ENCODE data around the gene DAP. TPM values are rescaled to one million over a fixed set of nuclear protein-coding genes. Genes with fewer than 3 reads are reported as not detected.

Gene DAP
- total RNA-seq, 1 donor from 2014 or later = 74.4 TPM

DNA sequence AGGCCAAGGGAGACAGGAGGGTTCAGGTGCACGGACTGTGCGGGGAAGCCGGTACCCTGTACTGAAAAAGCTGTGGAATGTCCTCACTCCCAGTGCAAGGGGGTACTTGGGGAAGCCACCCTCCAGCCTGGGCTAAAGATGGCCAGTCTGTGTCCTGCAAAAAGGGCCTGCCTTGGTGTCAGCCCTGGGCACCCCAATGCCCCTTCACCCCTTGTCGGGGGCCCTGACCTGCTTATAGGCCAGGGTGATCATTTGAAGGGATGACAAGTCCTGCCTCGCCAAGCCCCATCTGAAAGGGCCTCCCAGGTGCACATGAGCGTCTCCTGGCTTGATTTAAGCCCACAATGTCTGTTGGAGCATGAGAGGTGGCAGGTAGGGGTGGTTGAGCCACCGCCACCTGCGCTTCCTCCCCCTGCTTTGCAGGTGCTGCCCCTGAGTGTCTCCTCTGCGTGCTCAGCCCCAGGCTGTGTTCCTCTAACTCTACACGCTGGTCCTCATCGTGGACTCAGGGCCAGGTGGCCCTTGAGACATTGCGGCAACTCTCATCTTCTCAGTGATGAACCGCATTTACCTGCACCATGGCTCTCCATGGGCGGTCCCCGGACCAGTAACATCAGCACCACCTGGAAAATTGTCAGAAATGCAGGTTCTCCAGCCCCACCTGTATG, 100.2 kb downstream of the DAP start:
- H3K9me3 ChIP-seq = no peaks in the 10 kb centered on the region
- H3K4me1 ChIP-seq = peaks cover 10% of the 10 kb centered on the region
- no peak overlapping the region for H3K27ac ChIP-seq
- H3K36me3 ChIP-seq = no peaks in the 10 kb centered on the region
- intact Hi-C loops (cut with DNase I) = no loop called here
- H3K4me3 ChIP-seq = no peak overlapping the region
- H3K27me3 ChIP-seq = no peaks in the 10 kb centered on the region
- TF ChIP-seq POLR2AphosphoS5 (IDR thresholded peaks at IDR 0.05; ENCODE audit: insufficient read depth in 1 of 2, low read depth in 1 of 2) (no peak), POLR2A (IDR thresholded peaks at IDR 0.05) (no peak)
- TF ChIP-seq, protein P1, sequence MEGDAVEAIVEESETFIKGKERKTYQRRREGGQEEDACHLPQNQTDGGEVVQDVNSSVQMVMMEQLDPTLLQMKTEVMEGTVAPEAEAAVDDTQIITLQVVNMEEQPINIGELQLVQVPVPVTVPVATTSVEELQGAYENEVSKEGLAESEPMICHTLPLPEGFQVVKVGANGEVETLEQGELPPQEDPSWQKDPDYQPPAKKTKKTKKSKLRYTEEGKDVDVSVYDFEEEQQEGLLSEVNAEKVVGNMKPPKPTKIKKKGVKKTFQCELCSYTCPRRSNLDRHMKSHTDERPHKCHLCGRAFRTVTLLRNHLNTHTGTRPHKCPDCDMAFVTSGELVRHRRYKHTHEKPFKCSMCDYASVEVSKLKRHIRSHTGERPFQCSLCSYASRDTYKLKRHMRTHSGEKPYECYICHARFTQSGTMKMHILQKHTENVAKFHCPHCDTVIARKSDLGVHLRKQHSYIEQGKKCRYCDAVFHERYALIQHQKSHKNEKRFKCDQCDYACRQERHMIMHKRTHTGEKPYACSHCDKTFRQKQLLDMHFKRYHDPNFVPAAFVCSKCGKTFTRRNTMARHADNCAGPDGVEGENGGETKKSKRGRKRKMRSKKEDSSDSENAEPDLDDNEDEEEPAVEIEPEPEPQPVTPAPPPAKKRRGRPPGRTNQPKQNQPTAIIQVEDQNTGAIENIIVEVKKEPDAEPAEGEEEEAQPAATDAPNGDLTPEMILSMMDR (IDR thresholded peaks at IDR 0.05) = no peak
- DNase-seq (ENCODE audit: extremely low spot score in 2 of 2) = no peak

DNA sequence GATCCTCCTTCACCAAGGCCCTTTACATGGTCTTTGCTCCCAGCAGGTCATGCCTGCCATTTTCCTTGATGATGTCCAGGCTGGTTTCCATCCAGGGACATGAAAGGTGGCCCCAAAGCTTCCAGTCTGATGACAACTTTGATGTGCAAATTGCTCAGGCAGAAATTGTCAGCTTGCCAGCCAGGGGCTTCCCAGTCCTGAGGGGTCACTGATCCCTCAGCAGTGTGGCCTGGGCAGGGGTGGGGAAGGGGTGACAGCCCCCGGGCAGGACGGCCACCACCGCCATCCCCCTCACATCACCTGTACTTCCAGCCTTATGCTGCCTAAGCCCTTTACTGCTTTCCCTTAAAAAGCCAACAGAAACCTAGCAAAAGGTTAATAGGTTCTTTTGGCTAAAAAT, 100.9 kb downstream of the DAP start:
- no peaks in the 10 kb centered on the region for H3K36me3 ChIP-seq
- TF ChIP-seq, protein P1 (IDR thresholded peaks at IDR 0.05) = no peak
- TF ChIP-seq POLR2AphosphoS5 (IDR thresholded peaks at IDR 0.05; ENCODE audit: insufficient read depth in 1 of 2, low read depth in 1 of 2) (no peak), POLR2A (IDR thresholded peaks at IDR 0.05) (no peak)
- peaks cover 10% of the 10 kb centered on the region for H3K4me1 ChIP-seq
- H3K27ac ChIP-seq = no peak overlapping the region
- intact Hi-C loops (cut with DNase I) = no loop called here
- no peak for DNase-seq (ENCODE audit: extremely low spot score in 2 of 2)
- no peaks in the 10 kb centered on the region for H3K9me3 ChIP-seq
- no peaks in the 10 kb centered on the region for H3K27me3 ChIP-seq
- no peak overlapping the region for H3K4me3 ChIP-seq

DNA sequence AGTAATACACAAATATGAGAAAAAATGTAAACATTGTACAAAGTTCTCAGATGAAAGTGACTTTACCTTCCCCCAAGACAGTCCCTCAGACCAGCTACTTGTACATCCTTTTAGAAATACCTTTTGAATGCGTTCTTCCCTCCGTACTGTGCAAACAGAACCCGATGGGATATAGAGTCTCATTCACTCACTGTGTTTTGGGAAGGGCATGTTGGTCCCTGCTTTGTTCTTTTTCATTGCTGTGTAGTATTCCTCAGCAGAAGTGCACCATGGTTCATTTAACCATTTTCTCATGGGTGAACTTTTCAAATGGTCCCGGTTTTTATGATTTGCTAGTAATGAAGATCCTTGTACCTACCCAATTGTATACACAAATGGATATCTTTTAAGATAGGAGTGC, 102.8 kb downstream of the DAP start:
- no peak for DNase-seq (ENCODE audit: extremely low spot score in 2 of 2)
- no peaks in the 10 kb centered on the region for H3K27me3 ChIP-seq
- no peak overlapping the region for H3K27ac ChIP-seq
- intact Hi-C loops (cut with DNase I) = no loop called here
- H3K36me3 ChIP-seq = no peaks in the 10 kb centered on the region
- TF ChIP-seq, protein P1 (IDR thresholded peaks at IDR 0.05) = no peak
- TF ChIP-seq POLR2A (IDR thresholded peaks at IDR 0.05) (no peak), POLR2AphosphoS5 (IDR thresholded peaks at IDR 0.05; ENCODE audit: insufficient read depth in 1 of 2, low read depth in 1 of 2) (no peak)
- H3K9me3 ChIP-seq = no peaks in the 10 kb centered on the region
- no peak overlapping the region for H3K4me3 ChIP-seq
- peaks cover 7% of the 10 kb centered on the region for H3K4me1 ChIP-seq

DNA sequence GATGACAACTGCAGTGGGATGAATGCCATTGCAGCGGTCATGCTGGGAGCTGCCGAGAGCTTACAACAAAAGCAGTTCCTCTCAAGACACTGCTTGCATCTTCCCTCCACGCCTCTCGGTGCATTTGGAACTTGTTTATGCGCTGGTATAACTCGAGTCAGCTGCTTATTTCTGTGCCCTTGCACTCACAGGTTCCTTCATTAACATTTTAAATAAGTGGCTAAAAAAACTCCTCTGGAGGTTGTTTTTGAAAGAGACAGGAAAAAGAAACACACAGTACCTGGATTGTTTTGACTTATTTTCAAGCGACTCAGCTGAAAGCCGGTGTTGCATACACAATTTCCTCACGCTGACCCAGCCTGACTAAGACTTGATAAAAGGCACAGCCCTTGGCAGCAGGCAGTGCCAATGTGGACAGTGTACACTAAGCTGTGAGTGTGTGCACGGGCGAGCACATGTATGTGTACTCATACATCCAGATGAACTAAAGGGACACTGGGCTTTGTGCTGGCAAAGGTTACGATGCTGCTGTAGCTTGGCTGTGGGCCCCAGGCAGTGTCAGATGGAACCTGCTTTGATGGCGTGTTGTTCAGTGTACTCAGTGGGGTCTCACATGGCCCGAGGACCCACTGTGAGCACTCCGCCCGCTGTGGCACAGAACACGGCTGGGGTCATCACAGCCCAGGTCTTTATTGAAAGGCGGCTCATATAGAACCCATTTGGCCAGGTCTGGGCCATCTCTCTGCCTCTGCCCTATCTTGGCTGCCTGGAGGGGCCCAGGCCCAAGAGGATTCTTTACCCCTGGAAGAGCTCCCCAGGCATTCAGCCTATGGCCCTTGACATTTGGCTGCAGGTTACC, 104.8 kb downstream of the DAP start:
- intact Hi-C loops (cut with DNase I) = no loop called here
- H3K9me3 ChIP-seq = no peaks in the 10 kb centered on the region
- no peaks in the 10 kb centered on the region for H3K36me3 ChIP-seq
- H3K27ac ChIP-seq = no peak overlapping the region
- peaks cover 17% of the 10 kb centered on the region for H3K4me1 ChIP-seq
- H3K27me3 ChIP-seq = no peaks in the 10 kb centered on the region
- TF ChIP-seq, protein P1 (IDR thresholded peaks at IDR 0.05) = no peak
- no peak for TF ChIP-seq POLR2A (IDR thresholded peaks at IDR 0.05)
- TF ChIP-seq POLR2AphosphoS5 (IDR thresholded peaks at IDR 0.05; ENCODE audit: insufficient read depth in 1 of 2, low read depth in 1 of 2) = no peak
- no peak overlapping the region for H3K4me3 ChIP-seq
- DNase-seq (ENCODE audit: extremely low spot score in 2 of 2) = no peak
